PC-3 (cell line): ENCODE results near the gene DHRS3. TPM values are rescaled to one million over a fixed set of nuclear protein-coding genes. Genes with fewer than 3 reads are reported as not detected.

Source experiments
- ATAC-seq: fragments of 200-7000 bp; cut with Tn5 transposase; 2 replicates; pipeline ENCODE4 v1.9.1; 2020; ENCODE audit warnings: mild to moderate bottlenecking, moderate library complexity
- BruUV-seq: library from RNA; stranded (reverse); fragments of 400-500 nt; replicated peaks from 2 replicates; lab custom pipeline; 2021; lab: Mats Ljungman, UMichigan
- CTCF ChIA-PET: fragments of 300-600 bp; sonication (Branson Sonifier 250); formaldehyde crosslinking; loops from one replicate; lab custom pipeline; 2022; ENCODE audit warnings: antibody characterized with exemption; lab: Charles Lee
- POLR2A ChIA-PET: fragments of 300-600 bp; sonication (Branson Sonifier 250); formaldehyde crosslinking; loops from one replicate; lab custom pipeline; 2022; ENCODE audit warnings: antibody characterized with exemption; ENCODE audit not compliant: unreplicated experiment; lab: Charles Lee
- DNase-seq: peaks from one replicate; pipeline ENCODE4 v3.0.0-alpha.2; 2015
- H2AFZ ChIP-seq: fragments of 300-600 bp; sonication (generic); 2 replicates; pipeline ENCODE4 v1.6.0; 2016; ENCODE audit warnings: antibody characterized with exemption, low read length
- H3F3A ChIP-seq: fragments of 300-600 bp; sonication (generic); one replicate; pipeline ENCODE4 v1.6.0; 2017; ENCODE audit warnings: antibody characterized with exemption, low read length, control low read depth, mild to moderate bottlenecking; ENCODE audit not compliant: unreplicated experiment
- H3K27ac ChIP-seq: fragments of 300-600 bp; sonication (generic); 2 replicates; pipeline ENCODE4 v1.5.1; 2016; ENCODE audit warnings: mild to moderate bottlenecking, low read length
- H3K27me3 ChIP-seq: fragments of 300-600 bp; sonication (generic); 2 replicates; pipeline ENCODE4 v1.6.1; 2016; ENCODE audit warnings: low read length, mixed read lengths
- H3K36me3 ChIP-seq: fragments of 300-600 bp; sonication (generic); 2 replicates; pipeline ENCODE4 v1.6.1; 2016; ENCODE audit warnings: low read depth, mixed run types, low read length, mixed read lengths
- H3K4me1 ChIP-seq: fragments of 300-600 bp; sonication (generic); 2 replicates; pipeline ENCODE4 v1.5.1; 2016; ENCODE audit warnings: low read length; ENCODE audit not compliant: insufficient read depth
- H3K4me2 ChIP-seq: fragments of 300-600 bp; sonication (generic); 2 replicates; pipeline ENCODE4 v1.6.0; 2016; ENCODE audit warnings: low read length
- H3K4me3 ChIP-seq: fragments of 300-600 bp; sonication (generic); 2 replicates; pipeline ENCODE4 v1.5.1; 2016; ENCODE audit warnings: mild to moderate bottlenecking, low read length, mixed read lengths
- H3K79me2 ChIP-seq: fragments of 300-600 bp; sonication (generic); 2 replicates; pipeline ENCODE4 v1.6.1; 2017; ENCODE audit warnings: low read length, mixed read lengths
- H3K9ac ChIP-seq: fragments of 300-600 bp; sonication (generic); 2 replicates; pipeline ENCODE4 v1.6.0; 2016; ENCODE audit warnings: mild to moderate bottlenecking, low read length
- H3K9me2 ChIP-seq: fragments of 300-600 bp; sonication (generic); replicated peaks from 2 replicates; pipeline ENCODE4 v1.6.1; 2016; ENCODE audit warnings: mixed run types, low read length, mixed read lengths
- H3K9me3 ChIP-seq: fragments of 300-600 bp; sonication (generic); 2 replicates; pipeline ENCODE4 v1.6.1; 2016; ENCODE audit warnings: low read length, mixed read lengths
- H4K20me1 ChIP-seq: fragments of 300-600 bp; sonication (generic); 2 replicates; pipeline ENCODE4 v1.6.1; 2016; ENCODE audit warnings: low read length, mixed read lengths
- EZH2 ChIP-seq: fragments of 300-600 bp; sonication (generic); IDR thresholded peaks from one replicate; pipeline ENCODE4 v1.6.1; 2017; ENCODE audit warnings: antibody characterized with exemption, mild to moderate bottlenecking, low read length; ENCODE audit not compliant: unreplicated experiment
- EZH2phosphoT487 ChIP-seq: fragments of 300-600 bp; sonication (generic); IDR thresholded peaks from 2 replicates; pipeline ENCODE4 v1.6.1; 2018; ENCODE audit warnings: mild to moderate bottlenecking, antibody characterized with exemption, low read length, borderline replicate concordance
- intact Hi-C: fragments of 100-400 bp; cut with micrococcal nuclease; formaldehyde crosslinking; loops from 2 replicates; pipeline ENCODE4 v1.9.0; 2023
- total RNA-seq: library from RNA; depleted of rRNA; stranded (reverse); fragments of >200 nt; gene quantifications from 2 replicates; pipeline ENCODE4 v1.2.3, GENCODE V29; 2014
- TF ChIP-seq, protein P1 (sequence below): fragments of 300-600 bp; sonication (generic); conservative IDR thresholded peaks from 2 replicates; pipeline ENCODE4 v1.5.1; 2017; ENCODE audit warnings: antibody characterized with exemption, low read depth, mild to moderate bottlenecking, low read length

Gene DHRS3
- total RNA-seq, 1 experiment from 2014 or later: 105 TPM

DNA sequence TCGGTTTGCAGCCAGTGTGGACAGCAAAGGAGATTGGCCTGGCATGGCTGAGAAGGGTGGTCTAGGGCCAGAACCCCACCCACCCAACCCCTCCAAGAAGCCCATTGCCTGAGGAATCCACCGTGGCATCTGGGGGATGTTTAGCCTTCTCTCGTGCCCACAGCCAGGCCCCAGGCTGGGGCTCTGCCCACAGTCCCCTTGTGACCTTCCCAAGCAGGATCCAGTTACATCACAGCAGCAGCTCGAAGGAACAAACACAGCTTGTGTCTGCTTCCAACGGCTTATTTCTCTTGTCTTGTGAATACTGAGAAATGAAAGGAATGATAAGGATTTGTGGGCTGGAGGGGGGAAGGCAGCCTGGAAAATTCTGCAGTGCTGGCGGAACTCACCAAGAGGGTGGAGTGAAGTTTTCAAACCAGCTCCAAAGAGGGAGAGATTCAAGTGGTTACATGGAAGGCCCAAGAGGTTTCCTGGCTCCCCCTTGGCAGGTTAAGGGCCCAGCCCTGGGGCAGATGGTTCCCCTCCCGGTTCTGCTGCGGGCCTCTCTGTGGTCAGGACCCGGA lies 61.6 kb downstream of the DHRS3 start:
- DNase-seq: no peak
- Histone ChIP-seq H2AFZ (0 out of 2 replicates have a peak overlapping the region, but pooled peaks have one; percentile 32), H4K20me1 (no peaks in the 10 kb centered on the region), H3K4me1 (no peaks in the 10 kb centered on the region), H3K9me2 (no peaks in the 10 kb centered on the region), H3K4me3 (no peak overlapping the region), H3K9me3 (no peaks in the 10 kb centered on the region), H3K27me3 (no peaks in the 10 kb centered on the region), H3F3A (no peaks in the 10 kb centered on the region), H3K4me2 (no peak overlapping the region), H3K27ac (no peak overlapping the region), H3K9ac (no peak overlapping the region), H3K79me2 (no peaks in the 10 kb centered on the region), H3K36me3 (no peaks in the 10 kb centered on the region)
- intact Hi-C loops: no loop called here
- ChIA-PET CTCF (no interaction called here), POLR2A (no interaction called here)
- TF ChIP-seq EZH2 (no peak), EZH2phosphoT487 (no peak)
- TF ChIP-seq, protein P1, sequence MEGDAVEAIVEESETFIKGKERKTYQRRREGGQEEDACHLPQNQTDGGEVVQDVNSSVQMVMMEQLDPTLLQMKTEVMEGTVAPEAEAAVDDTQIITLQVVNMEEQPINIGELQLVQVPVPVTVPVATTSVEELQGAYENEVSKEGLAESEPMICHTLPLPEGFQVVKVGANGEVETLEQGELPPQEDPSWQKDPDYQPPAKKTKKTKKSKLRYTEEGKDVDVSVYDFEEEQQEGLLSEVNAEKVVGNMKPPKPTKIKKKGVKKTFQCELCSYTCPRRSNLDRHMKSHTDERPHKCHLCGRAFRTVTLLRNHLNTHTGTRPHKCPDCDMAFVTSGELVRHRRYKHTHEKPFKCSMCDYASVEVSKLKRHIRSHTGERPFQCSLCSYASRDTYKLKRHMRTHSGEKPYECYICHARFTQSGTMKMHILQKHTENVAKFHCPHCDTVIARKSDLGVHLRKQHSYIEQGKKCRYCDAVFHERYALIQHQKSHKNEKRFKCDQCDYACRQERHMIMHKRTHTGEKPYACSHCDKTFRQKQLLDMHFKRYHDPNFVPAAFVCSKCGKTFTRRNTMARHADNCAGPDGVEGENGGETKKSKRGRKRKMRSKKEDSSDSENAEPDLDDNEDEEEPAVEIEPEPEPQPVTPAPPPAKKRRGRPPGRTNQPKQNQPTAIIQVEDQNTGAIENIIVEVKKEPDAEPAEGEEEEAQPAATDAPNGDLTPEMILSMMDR: no peak
- no TSS peak for BruUV-seq
- ATAC-seq: peak; percentile 43; the same call in 1 of the 2 replicates

- Histone ChIP-seq H3K27me3 (no peaks in the 10 kb centered on the region), H3K4me2 (no peak overlapping the region), H3K79me2 (no peaks in the 10 kb centered on the region), H3K27ac (no peak overlapping the region), H3K4me3 (no peak overlapping the region), H3K36me3 (no peaks in the 10 kb centered on the region), H3K9ac (no peak overlapping the region), H3K4me1 (peaks cover under 1% of the 10 kb centered on the region; the same call in 1 of the 2 replicates), H2AFZ (no peak overlapping the region), H3K9me2 (no peaks in the 10 kb centered on the region), H3F3A (no peaks in the 10 kb centered on the region), H3K9me3 (no peaks in the 10 kb centered on the region), H4K20me1 (no peaks in the 10 kb centered on the region)
- ChIA-PET CTCF (no interaction called here), POLR2A (no interaction called here)
- ATAC-seq (no peak), DNase-seq (no peak)
- no TSS peak for BruUV-seq
- intact Hi-C loops: no loop called here
- TF ChIP-seq, protein P1: no peak
- no peak for TF ChIP-seq EZH2
- no peak for TF ChIP-seq EZH2phosphoT487
Measured at GRCh38 chr1:12555411-12556367, 62.3 kb downstream of the DHRS3 start.
